Right lobe of liver (tissue), 6 donors: ENCODE results near the gene SFRP2. TPM values are rescaled to one million over a fixed set of nuclear protein-coding genes. Genes with fewer than 3 reads are reported as not detected.

Experiments used
- ATAC-seq, 4 donors: fragments of 200-7000 bp; cut with Tn5 transposase; one replicate each; pipeline ENCODE4 v1.9.1; 2020; ENCODE audit warnings: mild to moderate bottlenecking in 4 of 4, moderate library complexity in 4 of 4
- DNase-seq, 3 donors: peaks; one replicate each; pipeline ENCODE4 v3.0.0-alpha.2; 2020
- H3K27ac ChIP-seq, 3 donors: fragments of 200-600 bp; one replicate each; pipeline ENCODE4 v1.8.0; 2022
- H3K27me3 ChIP-seq, 2 donors: fragments of 200-600 bp; one replicate each; pipeline ENCODE4 v1.8.0; 2022
- H3K36me3 ChIP-seq, 4 donors: fragments of 200-600 bp; sonication (generic) in 1 of 4; one replicate each; pipeline versions ENCODE4 v1.5.1 to v1.8.0; 2017 to 2022; ENCODE audit warnings: control low read depth in 1 of 4
- H3K4me1 ChIP-seq, 4 donors: fragments of 200-600 bp; sonication (generic) in 1 of 4; one replicate each; pipeline versions ENCODE4 v1.5.1 to v1.8.0; 2017 to 2022; ENCODE audit warnings: control low read depth in 1 of 4
- H3K4me3 ChIP-seq, 3 donors: fragments of 200-600 bp; one replicate each; pipeline ENCODE4 v1.8.0; 2022
- H3K9me3 ChIP-seq, 4 donors: fragments of 200-600 bp; sonication (generic) in 1 of 4; one replicate each; pipeline versions ENCODE4 v1.5.1 to v1.8.0; 2017 to 2022; ENCODE audit warnings: control low read depth in 1 of 4
- POLR2A ChIP-seq: fragments of 450-650 bp; IDR thresholded peaks from one replicate; pipeline ENCODE4 v1.6.1; 2017; ENCODE audit warnings: antibody characterized with exemption, mild to moderate bottlenecking
- WGBS: methylation state at CpG from one replicate; pipeline ENCODE4 v1.1.6; 2018; ENCODE audit warnings: low coverage, low lambda C conversion rate; ENCODE audit not compliant: insufficient coverage; ENCODE audit errors: missing lambda C conversion rate; 5-methylcytosine and 5-hydroxymethylcytosine counted together
- intact Hi-C, 2 donors: fragments of 100-400 bp; cut with DNase I; formaldehyde crosslinking; loops; one replicate each; pipeline versions ENCODE4 v1.11.2 to v1.14.1; 2022
- total RNA-seq, 6 experiments: library from RNA; depleted of rRNA in 2 of 6; stranded (reverse); fragments of >200 nt in 2 of 6; fragmentation: NEBNext Ultra II Directional in 3 of 6; extraction: Animal tissue kit (Norgen Biotek cat#: 25700) in 3 of 6; gene quantifications; one replicate each; pipeline versions ENCODE4 v1.1.0 to v1.2.4, GENCODE V29; 2016 to 2023
- TF ChIP-seq, protein P1 (sequence below), 4 donors: fragments of 200-600 bp in 3 of 4; fragments of 450-650 bp in 1 of 4; IDR thresholded peaks; one replicate each; pipeline versions ENCODE4 v1.5.1 to v1.8.0; 2016 to 2022; ENCODE audit warnings: antibody characterized with exemption in 4 of 4, mild to moderate bottlenecking in 2 of 4
- donor health status: DM: no; HTN: yes; CAD: no.
- donor health status: DM: no; HTN: no; CAD: no.
- donor health status: DM: no; HTN: no; CAD: no.
- donor health status: DM: no; HTN: yes; CAD: no.
- donor health status: DM: no; HTN: yes; CAD: no.

Gene SFRP2
- total RNA-seq, 6 experiments from 2014 or later: not detected

DNA sequence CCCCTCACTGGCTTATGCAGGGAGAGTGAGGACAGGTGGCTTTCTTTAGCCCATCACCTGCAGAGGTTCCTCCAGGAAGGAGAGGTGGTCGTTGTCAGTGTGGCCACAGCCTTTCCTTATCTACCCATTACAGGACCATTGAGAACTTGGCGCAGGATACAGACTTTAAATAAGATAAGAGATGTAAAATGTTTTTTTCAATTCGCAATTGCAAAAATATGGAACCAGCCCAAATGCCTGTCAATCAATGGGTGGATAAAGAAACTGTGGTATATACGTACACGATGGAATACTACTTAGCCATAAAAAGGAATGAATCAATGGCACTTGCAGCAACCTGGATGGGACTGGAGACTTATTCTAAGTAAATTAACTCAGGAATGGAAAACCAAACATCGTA, 22.1 kb downstream of the SFRP2 start:
- Histone ChIP-seq H3K27ac (no peak overlapping the region), H3K4me3 (no peak overlapping the region), H3K36me3 (no peaks in the 10 kb centered on the region), H3K27me3 (no peaks in the 10 kb centered on the region), H3K4me1 (no peaks in the 10 kb centered on the region), H3K9me3 (no peaks in the 10 kb centered on the region)
- no peak for TF ChIP-seq POLR2A
- TF ChIP-seq, protein P1, sequence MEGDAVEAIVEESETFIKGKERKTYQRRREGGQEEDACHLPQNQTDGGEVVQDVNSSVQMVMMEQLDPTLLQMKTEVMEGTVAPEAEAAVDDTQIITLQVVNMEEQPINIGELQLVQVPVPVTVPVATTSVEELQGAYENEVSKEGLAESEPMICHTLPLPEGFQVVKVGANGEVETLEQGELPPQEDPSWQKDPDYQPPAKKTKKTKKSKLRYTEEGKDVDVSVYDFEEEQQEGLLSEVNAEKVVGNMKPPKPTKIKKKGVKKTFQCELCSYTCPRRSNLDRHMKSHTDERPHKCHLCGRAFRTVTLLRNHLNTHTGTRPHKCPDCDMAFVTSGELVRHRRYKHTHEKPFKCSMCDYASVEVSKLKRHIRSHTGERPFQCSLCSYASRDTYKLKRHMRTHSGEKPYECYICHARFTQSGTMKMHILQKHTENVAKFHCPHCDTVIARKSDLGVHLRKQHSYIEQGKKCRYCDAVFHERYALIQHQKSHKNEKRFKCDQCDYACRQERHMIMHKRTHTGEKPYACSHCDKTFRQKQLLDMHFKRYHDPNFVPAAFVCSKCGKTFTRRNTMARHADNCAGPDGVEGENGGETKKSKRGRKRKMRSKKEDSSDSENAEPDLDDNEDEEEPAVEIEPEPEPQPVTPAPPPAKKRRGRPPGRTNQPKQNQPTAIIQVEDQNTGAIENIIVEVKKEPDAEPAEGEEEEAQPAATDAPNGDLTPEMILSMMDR (IDR thresholded peaks at IDR 0.05): no peak
- DNase-seq (no peak), ATAC-seq (no peak)
- 77% methylated on average over 6 of the region's 6 CpGs for WGBS
- intact Hi-C loops: no loop called here

DNA sequence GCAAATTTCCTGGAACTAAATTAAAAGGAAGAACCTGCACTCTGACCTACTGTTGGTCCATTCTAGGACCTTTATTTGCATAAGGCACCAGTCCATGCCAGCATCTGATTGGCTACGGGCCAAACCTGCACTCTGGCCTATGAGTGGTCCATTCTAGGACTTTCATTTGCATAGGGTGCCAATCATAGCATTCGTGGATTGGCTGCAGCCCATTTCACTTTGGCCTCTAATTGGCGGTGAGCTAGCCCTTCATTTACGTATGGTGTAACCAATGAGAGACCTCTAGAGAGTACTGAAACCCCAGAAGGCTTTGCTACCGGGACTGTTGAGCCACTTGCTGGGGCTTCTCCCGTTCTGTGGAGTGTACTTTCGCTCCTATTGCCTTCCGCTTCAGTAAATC, 23.0 kb downstream of the SFRP2 start:
- intact Hi-C loops: no loop called here
- Histone ChIP-seq H3K36me3 (no peaks in the 10 kb centered on the region), H3K27me3 (no peaks in the 10 kb centered on the region), H3K9me3 (no peaks in the 10 kb centered on the region), H3K4me1 (no peaks in the 10 kb centered on the region), H3K4me3 (no peak overlapping the region), H3K27ac (no peak overlapping the region)
- 54% methylated on average over 5 of the region's 8 CpGs for WGBS
- TF ChIP-seq POLR2A: no peak
- TF ChIP-seq, protein P1 (IDR thresholded peaks at IDR 0.05): no peak
- ATAC-seq: peak in 1 of 4 donors; percentile 40
- DNase-seq: no peak

DNA sequence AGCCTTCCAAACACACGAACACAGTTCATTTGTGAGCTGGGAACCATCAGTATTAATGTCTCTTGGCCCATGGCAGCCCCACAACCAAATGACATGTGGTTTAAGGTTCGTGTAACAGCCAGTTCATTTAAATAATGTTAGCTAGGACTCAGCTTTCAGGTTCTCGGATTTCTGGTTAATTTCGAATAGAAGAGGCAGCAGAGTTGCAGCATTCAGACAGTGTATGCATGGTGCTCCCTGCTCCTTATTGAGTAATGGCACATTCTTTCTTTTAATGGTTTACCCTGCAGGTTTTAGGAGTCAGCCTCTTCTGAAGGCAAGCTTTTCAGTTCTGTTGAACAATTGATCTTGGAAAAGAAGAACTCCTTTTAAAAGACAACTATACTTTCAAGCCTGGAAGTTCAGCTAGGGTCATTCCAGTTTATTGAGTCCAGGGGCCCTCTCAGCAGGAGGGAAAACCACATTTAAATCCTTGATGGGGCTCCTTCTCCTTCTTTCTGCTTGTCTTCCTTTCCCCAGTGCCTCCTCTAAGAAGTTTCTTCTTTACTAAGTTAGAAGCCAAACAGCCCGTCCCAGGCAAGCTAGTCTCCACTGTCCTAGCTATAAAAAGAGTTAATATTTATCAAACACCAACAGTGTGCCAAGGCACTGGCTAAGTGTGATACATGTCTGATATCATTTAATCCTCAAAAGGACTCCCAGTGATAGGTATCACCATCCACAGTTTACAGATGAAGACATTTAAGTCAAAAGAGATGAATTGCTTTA, 24.1 kb downstream of the SFRP2 start:
- intact Hi-C loops: no loop called here
- ATAC-seq (no peak), DNase-seq (no peak)
- Histone ChIP-seq H3K4me3 (no peak overlapping the region), H3K36me3 (no peaks in the 10 kb centered on the region), H3K4me1 (no peaks in the 10 kb centered on the region), H3K27me3 (peaks cover 0 to 2% of the 10 kb centered on the region in 2 donors), H3K9me3 (no peaks in the 10 kb centered on the region), H3K27ac (no peak overlapping the region)
- TF ChIP-seq POLR2A: no peak
- TF ChIP-seq, protein P1 (IDR thresholded peaks at IDR 0.05): no peak
- WGBS: 46% methylated on average over 5 of the region's 5 CpGs

DNA sequence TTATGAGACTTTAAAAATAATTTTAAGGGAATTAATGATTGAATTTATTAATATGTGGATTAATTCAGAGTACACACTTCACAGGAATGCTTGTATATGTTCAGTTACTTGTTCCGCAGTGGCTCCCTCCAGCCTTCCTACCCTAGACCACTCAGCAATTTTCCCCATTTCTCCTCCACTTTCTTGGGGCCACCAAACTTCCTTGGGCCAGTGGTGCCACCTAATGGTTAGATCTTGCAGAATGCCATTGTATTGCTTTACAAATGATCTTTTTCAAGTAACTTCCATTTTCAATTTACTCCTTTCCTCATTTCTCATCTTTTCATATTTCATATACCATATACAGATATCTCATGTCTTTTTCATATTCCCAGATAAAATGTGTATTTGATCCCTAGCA, 25.5 kb downstream of the SFRP2 start:
- ATAC-seq: no peak
- H3K4me3 ChIP-seq: no peak overlapping the region
- no peaks in the 10 kb centered on the region for H3K36me3 ChIP-seq
- WGBS: 89% methylated on average over 1 of the region's 1 CpG
- H3K27ac ChIP-seq: no peak overlapping the region
- no peaks in the 10 kb centered on the region for H3K9me3 ChIP-seq
- TF ChIP-seq, protein P1 (IDR thresholded peaks at IDR 0.05): peak in 1 of 4 donors; percentile 21
- no peak for TF ChIP-seq POLR2A
- peaks cover 0 to 3% (median 0%) of the 10 kb centered on the region in 4 donors for H3K4me1 ChIP-seq
- DNase-seq: no peak
- H3K27me3 ChIP-seq: peaks cover 0 to 7% of the 10 kb centered on the region in 2 donors
- intact Hi-C loops: no loop called here
